Activated T-cell treated with anti-CD3 and anti-CD28 coated beads for 1 hour (primary cell): ENCODE measurements around the gene CNN2.

ENCODE experiments used
- DNase-seq: peaks from one replicate; pipeline ENCODE4 v3.0.0-alpha.2; 2020; ENCODE audit warnings: low read depth

Gene CNN2

GRCh38 chr19:1049106-1049505, 22.7 kb downstream of the CNN2 start:
- no peak for DNase-seq

DNA sequence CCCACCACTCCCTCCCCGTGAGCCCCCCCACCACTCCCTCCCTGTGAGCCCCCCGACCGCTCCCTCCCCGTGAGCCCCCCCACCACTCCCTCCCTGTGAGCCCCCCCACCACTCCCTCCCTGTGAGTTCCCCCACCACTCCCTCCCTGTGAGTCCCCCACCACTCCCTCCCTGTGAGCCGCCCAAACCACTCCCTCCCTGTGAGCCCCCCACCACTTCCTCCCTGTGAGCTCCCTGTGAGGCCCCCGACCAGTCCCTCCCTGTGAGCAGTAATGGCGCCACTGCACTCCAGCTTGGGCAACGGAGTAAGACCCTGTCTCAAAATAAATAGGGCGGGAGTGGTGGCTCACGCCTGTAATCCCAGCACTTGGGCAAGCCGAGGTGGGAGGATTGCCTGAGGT, 23.4 kb downstream of the CNN2 start:
- no peak for DNase-seq

DNA sequence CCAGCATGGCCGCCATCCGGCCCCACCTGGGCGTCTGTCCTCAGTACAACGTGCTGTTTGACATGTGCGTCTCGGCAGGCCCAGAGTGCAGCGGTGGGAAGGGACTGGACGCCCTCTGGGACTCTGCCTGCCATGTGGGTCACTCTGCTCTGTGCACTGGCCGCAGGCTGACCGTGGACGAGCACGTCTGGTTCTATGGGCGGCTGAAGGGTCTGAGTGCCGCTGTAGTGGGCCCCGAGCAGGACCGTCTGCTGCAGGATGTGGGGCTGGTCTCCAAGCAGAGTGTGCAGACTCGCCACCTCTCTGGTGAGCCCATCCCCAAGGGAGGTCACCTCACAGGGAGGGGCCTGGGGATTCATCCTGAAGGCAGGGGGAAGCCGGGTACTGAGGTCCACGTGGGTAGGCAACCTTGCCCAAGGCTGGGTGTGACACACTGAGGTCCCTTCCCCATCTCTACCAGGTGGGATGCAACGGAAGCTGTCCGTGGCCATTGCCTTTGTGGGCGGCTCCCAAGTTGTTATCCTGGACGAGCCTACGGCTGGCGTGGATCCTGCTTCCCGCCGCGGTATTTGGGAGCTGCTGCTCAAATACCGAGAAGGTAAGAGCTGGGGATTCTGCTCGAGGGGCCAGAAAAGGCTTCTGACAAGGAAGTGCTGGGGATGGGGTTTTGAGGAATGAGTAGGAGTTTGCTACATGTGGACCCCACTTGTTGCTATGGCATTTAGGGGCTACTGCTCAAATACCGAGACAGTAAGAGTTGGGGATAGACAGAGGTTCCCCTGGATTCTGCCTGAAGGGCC, 24.8 kb downstream of the CNN2 start:
- DNase-seq = no peak

- DNase-seq = no peak
Observed at GRCh38 chr19:1051791-1052190, 25.4 kb downstream of the CNN2 start.

- no peak for DNase-seq
Observed at GRCh38 chr19:1052349-1052975, 26.1 kb downstream of the CNN2 start.

DNA sequence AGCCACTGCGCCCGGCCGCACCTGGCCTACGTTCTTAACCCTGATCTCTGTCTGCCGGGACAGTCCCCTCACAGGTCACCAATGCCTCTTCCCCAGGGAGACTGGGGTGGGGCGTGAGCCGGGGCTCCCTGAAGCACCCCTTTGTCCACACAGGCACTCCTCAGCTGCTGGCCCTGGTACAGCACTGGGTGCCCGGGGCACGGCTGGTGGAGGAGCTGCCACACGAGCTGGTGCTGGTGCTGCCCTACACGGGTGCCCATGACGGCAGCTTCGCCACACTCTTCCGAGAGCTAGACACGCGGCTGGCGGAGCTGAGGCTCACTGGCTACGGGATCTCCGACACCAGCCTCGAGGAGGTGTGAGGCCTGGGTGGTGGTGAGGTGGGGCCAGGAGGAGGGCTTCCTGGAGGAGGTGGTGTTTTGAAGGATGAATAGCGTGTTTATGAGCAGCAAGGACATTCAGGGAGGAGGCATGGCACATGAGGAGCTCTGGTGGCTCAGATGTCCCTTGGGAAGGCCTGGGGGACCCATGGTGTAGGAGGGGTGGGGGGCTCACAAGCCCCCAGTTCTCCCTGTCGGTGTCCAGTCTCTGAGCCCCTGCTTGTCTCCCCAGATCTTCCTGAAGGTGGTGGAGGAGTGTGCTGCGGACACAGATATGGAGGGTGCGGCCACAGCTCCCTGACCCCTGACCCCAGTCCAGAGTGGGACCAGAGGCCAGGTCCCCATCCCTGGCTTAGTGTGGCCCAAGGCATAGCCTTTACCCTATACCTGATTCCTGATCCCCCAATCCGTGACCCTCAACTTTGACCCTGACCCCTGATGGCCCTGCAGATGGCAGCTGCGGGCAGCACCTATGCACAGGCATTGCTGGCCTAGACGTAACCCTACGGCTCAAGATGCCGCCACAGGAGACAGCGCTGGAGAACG, 27.0 kb downstream of the CNN2 start:
- no peak for DNase-seq

GRCh38 chr19:1054102-1055027, 28.0 kb downstream of the CNN2 start:
- DNase-seq = no peak

GRCh38 chr19:1055028-1055425, 28.6 kb downstream of the CNN2 start:
- no peak for DNase-seq

- DNase-seq = no peak
Observed at GRCh38 chr19:1055886-1056620, 29.6 kb downstream of the CNN2 start.

DNA sequence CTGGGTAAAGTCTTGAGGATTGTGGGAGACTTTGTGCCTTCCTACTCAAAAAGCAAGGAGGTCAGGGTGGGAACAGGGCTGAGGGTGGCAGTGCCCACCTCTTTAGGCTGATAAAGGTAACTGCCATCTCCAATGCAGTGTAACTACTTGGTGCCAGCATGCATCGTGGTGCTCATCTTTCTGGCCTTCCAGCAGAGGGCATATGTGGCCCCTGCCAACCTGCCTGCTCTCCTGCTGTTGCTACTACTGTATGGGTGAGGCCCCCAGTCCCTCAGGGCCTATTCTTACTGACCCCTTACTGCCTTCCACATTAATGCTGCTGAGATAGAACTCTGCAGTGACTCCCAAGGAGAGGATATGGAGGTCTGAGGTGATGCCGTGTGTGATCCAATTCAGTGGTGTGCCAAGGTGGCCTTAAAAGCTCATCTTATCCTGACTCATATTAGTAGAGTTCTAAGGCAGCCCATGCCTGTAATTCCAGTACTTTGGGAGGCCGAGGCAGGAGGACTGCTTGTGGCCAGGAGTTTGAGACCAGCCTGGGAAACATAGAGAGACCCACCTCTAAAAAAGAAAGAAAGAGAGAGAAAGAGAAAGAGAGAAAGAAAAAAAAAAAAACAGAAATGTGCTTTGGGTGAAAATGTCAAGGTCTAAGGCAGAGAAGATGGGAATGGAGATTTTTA, 30.9 kb downstream of the CNN2 start:
- DNase-seq = no peak

DNA sequence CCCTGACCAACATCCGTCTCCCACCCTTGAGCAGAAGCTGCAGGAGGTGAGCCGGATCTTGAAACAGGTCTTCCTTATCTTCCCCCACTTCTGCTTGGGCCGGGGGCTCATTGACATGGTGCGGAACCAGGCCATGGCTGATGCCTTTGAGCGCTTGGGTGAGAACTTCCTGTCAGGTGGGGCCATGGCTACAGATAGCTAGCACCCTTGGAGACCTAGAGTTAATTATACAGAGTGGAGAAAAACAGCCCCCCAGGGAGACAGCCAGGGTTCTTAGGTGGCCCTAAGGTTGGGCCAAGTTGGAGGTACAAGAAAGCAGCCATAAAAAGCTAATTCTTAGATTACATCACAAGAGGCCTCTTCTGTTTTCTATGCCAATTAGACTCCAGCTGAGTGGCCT, 31.7 kb downstream of the CNN2 start:
- DNase-seq = no peak

DNA sequence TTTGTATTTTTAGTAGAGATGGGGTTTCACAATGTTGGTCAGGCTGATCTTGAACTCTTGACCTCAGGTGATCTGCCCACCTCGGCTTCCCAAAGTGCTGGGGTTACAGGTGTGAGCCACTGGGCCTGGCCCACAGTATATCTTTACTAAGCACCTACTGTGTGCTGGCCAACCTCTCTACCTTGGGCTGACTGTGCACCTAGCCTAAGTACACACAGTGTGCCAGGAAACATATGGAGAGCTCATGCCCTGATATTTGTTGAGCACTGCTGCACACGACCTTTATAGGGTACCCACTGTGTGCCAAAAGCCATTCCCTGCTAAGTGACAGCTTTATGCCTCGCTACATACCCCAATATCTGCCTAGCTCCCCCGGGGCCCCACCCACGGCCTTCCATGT, 34.3 kb downstream of the CNN2 start:
- no peak for DNase-seq

- DNase-seq = no peak
Observed at GRCh38 chr19:1061987-1062386, 35.6 kb downstream of the CNN2 start.

- DNase-seq = no peak
Observed at GRCh38 chr19:1062387-1063029, 36.1 kb downstream of the CNN2 start.

DNA sequence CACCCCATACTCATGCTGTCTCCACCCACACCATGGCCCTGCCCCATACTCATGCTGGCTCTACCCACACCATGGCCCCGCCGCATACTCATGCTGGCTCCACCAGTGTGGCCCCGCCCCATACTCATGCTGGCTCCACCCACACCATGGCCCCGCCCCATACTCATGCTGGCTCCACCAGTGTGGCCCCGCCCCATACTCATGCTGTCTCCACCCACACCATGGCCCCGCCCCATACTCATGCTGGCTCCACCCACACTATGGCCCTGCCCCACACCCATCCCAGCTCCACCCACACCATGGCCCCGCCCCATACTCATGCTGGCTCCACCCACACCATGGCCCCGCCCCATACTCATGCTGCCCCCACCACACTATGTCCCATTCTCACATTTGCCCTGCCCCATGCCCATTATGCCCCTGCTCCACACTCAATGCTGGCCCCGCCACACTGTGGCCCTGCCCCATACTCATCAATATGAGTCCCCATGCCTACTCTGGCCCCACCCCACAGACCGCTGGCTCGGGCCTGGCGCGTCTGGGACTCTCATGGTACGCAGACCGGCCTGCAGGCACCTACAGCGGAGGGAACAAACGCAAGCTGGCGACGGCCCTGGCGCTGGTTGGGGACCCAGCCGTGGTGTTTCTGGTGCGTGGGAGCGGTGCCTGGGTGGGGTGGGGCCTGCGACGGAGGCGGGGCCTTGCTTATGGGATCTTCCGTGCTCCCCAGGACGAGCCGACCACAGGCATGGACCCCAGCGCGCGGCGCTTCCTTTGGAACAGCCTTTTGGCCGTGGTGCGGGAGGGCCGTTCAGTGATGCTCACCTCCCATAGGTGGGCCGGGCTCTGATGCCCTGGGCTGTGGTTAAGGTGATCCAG, 36.9 kb downstream of the CNN2 start:
- DNase-seq = no peak

DNA sequence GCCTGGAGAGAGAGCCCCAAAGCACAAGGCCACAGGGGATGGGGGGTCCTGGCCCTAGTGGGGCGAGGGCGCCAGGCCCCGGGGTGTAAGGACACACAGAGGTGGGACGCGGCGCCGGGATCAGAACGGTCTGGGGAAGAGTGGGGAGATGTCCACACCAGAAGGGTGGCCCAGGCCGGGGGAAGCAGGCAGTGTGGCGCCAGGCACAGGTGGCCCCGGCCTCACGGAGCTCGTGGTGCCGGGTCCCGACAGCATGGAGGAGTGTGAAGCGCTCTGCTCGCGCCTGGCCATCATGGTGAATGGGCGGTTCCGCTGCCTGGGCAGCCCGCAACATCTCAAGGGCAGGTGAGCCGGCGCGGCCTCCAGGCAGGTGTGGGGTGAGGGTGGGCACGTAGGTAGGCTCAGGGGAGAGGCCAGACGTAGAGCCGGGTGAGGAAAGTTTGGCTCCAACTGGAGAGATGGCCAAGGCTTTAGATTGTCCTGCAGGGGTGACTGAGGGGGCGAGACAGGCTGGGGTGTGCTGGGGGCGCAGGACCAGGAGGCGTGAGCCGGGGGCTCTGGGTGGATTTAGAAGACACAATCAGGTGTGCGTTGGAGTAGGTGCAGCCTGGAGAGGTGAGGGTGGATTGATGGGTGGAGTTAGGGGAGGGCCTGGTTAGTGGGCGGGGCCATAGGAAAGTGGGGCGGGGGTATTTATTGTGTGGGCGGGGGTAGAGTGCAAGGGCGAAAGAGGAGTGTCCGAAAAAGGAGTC, 37.7 kb downstream of the CNN2 start:
- no peak for DNase-seq

DNA sequence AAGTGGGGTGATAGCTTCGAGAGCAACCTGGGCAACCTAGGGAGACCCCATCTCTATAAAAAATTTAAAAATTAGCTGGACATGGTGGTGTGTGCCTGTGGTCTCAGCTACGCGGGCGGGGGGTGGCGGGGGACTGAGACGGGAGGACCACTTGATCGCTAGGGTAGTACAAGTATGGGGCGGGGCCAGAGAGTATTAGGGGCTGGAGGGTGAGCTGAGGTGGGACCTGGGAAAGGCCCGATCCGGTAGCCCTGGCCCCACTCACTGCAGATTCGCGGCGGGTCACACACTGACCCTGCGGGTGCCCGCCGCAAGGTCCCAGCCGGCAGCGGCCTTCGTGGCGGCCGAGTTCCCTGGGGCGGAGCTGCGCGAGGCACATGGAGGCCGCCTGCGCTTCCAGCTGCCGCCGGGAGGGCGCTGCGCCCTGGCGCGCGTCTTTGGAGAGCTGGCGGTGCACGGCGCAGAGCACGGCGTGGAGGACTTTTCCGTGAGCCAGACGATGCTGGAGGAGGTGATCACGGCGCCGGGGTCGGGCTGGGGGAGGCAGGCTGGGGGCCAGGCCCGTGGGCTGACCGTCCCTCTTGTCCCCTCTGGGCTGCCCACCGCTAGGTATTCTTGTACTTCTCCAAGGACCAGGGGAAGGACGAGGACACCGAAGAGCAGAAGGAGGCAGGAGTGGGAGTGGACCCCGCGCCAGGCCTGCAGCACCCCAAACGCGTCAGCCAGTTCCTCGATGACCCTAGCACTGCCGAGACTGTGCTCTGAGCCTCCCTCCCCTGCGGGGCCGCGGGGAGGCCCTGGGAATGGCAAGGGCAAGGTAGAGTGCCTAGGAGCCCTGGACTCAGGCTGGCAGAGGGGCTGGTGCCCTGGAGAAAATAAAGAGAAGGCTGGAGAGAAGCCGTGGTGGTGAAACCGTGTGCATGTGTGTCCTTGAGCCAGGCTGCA, 38.5 kb downstream of the CNN2 start:
- peak; percentile 60 for DNase-seq
